SU-DHL-6 (cell line): Measurements from ENCODE around the gene PCNX4.

Source experiments
- EZH2phosphoT487 ChIP-seq: fragments of 200-600 bp; sonication (generic), shearing (Covaris generic); conservative IDR thresholded peaks from 2 replicates; pipeline ENCODE4 v1.6.1; 2018; ENCODE audit warnings: mild to moderate bottlenecking, antibody characterized with exemption, low read length, moderate library complexity, mixed read lengths
- TF ChIP-seq, protein P1 (sequence below): fragments of 200-600 bp; sonication (generic); IDR thresholded peaks from one replicate; pipeline ENCODE4 v1.5.1; 2017; ENCODE audit warnings: antibody characterized with exemption, mild to moderate bottlenecking, low read length, moderate library complexity; ENCODE audit not compliant: insufficient read depth, poor library complexity, severe bottlenecking

DNA sequence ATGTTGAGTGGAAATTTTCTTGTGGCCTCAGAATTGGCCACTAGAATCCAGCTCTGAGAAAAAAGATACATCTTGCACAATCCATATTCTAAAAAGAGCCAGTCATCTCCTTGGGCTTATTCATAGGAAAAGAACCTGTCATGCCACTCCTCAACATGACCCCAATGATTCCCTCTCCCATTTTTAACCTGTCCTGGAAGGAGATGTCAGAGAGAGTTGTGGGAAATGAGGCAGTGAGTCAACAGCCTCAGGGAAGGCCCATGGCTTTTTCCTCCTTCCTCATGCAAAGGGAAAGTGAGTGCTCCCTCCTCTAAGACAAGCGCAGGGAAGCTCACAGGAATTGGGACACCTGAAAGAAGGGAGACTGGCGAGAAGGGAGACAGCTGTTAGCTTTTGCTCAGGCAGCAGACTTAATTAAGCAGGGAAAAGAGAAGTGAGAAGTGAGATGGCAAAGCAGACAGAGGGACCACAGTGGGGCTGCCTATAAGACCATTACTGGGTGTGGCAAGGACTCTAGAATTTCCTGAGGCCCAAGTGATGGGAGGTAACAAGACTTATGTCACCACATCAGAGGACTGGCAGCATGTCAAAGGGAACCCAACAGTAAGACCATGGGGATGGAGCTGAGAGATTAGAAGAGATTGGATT, 83.7 kb downstream of the PCNX4 start:
- TF ChIP-seq, protein P1, sequence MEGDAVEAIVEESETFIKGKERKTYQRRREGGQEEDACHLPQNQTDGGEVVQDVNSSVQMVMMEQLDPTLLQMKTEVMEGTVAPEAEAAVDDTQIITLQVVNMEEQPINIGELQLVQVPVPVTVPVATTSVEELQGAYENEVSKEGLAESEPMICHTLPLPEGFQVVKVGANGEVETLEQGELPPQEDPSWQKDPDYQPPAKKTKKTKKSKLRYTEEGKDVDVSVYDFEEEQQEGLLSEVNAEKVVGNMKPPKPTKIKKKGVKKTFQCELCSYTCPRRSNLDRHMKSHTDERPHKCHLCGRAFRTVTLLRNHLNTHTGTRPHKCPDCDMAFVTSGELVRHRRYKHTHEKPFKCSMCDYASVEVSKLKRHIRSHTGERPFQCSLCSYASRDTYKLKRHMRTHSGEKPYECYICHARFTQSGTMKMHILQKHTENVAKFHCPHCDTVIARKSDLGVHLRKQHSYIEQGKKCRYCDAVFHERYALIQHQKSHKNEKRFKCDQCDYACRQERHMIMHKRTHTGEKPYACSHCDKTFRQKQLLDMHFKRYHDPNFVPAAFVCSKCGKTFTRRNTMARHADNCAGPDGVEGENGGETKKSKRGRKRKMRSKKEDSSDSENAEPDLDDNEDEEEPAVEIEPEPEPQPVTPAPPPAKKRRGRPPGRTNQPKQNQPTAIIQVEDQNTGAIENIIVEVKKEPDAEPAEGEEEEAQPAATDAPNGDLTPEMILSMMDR, result no peak
- TF ChIP-seq EZH2phosphoT487, result no peak
